Measurements from ENCODE around the gene NOVA1.

The NOVA1 gene

GRCh38 chr14:26443654-26444053 is 154.2 kb downstream of the NOVA1 start:
- DNase-seq, result no peak

GRCh38 chr14:26429205-26429604 is 168.6 kb downstream of the NOVA1 start:
- no peak for DNase-seq

GRCh38 chr14:26427097-26427496 is 170.7 kb downstream of the NOVA1 start:
- DNase-seq, result no peak

GRCh38 chr14:26424537-26424936 is 173.3 kb downstream of the NOVA1 start:
- no peak for DNase-seq

GRCh38 chr14:26415618-26416123 is 182.2 kb downstream of the NOVA1 start:
- no peak for DNase-seq

- DNase-seq, result no peak
Measured at GRCh38 chr14:26414926-26415325, 182.9 kb downstream of the NOVA1 start.

- DNase-seq, result no peak
Measured at GRCh38 chr14:26414103-26414502, 183.7 kb downstream of the NOVA1 start.

- no peak for DNase-seq
Measured at GRCh38 chr14:26412421-26412820, 185.4 kb downstream of the NOVA1 start.

GRCh38 chr14:26410189-26410685 is 187.6 kb downstream of the NOVA1 start:
- no peak for DNase-seq

GRCh38 chr14:26404927-26405326 is 192.9 kb downstream of the NOVA1 start:
- no peak for DNase-seq

- no peak for DNase-seq
Measured at GRCh38 chr14:26403760-26404159, 194.1 kb downstream of the NOVA1 start.

GRCh38 chr14:26402126-26402525 is 195.7 kb downstream of the NOVA1 start:
- DNase-seq, result no peak

- no peak for DNase-seq
Measured at GRCh38 chr14:26401179-26401968, 196.5 kb downstream of the NOVA1 start.

- no peak for DNase-seq
Measured at GRCh38 chr14:26400373-26400772, 197.5 kb downstream of the NOVA1 start.

GRCh38 chr14:26398616-26399015 is 199.2 kb downstream of the NOVA1 start:
- DNase-seq, result no peak

Measured in activated CD8-positive, alpha-beta memory T cell treated with anti-CD3 and anti-CD28 coated beads for 24 hours (primary cell).